Measurements from ENCODE around the gene SAMD10. TPM values are rescaled to one million over a fixed set of nuclear protein-coding genes. Genes with fewer than 3 reads are reported as not detected.

SAMD10 gene
- total and polyA plus RNA-seq, 7 experiments from 2014 or later: 10.2 to 37.8 (median 14.2) TPM

GRCh38 chr20:63955281-63955826, 24.1 kb downstream of the SAMD10 start:
- Mint-ChIP-seq H3K4me3 (peak overlapping the region; percentile 79 to 87 (median 83)), H3K27ac (peak overlapping the region in 4 of 9 donors; percentile 22 to 83 (median 69)), H3K4me1 (peaks cover 19 to 37% (median 27%) of the 10 kb centered on the region in 7 donors), H3K9me3 (peaks cover 0 to 4% (median 0%) of the 10 kb centered on the region in 11 donors), H3K27me3 (no peaks in the 10 kb centered on the region), H3K36me3 (peaks cover 0 to 7% (median 0%) of the 10 kb centered on the region in 5 donors)
- H3K36me3 ChIP-seq (ENCODE audit: control insufficient read depth in 2 of 3, insufficient read depth in 3 of 3, low read length in 3 of 3): peaks cover 0 to 32% (median 0%) of the 10 kb centered on the region in 3 experiments
- H3K4me3 ChIP-seq (ENCODE audit: low read length): peak overlapping the region; percentile 87
- peak overlapping the region; percentile 93 for H3K27ac ChIP-seq (ENCODE audit: low read depth, low read length)
- ChIA-PET POLR2A (interaction anchor here (0.9 to 2.7 kb wide), 3 partner anchors 12 to 111 kb away, joined by 3 to 21 read pairs (median 6); no protein-coding TSS in a partner anchor), CTCF (interaction anchor here (0.6 to 0.8 kb wide), 2 partner anchors 19 to 25 kb away, joined by 3 to 6 read pairs; no protein-coding TSS in a partner anchor)
- no peaks in the 10 kb centered on the region for H3K27me3 ChIP-seq (ENCODE audit: control insufficient read depth in 2 of 2, insufficient read depth in 2 of 2, low read length in 2 of 2)
- no peaks in the 10 kb centered on the region for H3K9me3 ChIP-seq (ENCODE audit: control insufficient read depth in 2 of 3, low read length in 3 of 3)
- peak; percentile 20 for ATAC-seq
- peak in 2 of 9 donors; percentile 49 to 66 for DNase-seq
- intact Hi-C loops (cut with micrococcal nuclease): loop anchor here (1.0 to 5.0 kb wide), 5 partner anchors 46 to 738 kb away; partner anchors contain the start of genes C20orf204 (in 1 of the 2), GMEB2 (in 1 of the 2), PTK6 (in 1 of the 2) and YTHDF1 (in 1 of the 2)
- H3K4me1 ChIP-seq (ENCODE audit: control insufficient read depth in 2 of 2, insufficient read depth in 2 of 2, low read length in 2 of 2): peaks cover 18 to 26% of the 10 kb centered on the region in 2 donors

GRCh38 chr20:63953764-63954429, 25.5 kb downstream of the SAMD10 start:
- H3K36me3 Mint-ChIP-seq: peaks cover 0 to 5% (median 0%) of the 10 kb centered on the region in 5 donors
- H3K36me3 ChIP-seq (ENCODE audit: control insufficient read depth in 2 of 3, insufficient read depth in 3 of 3, low read length in 3 of 3): peaks cover 0 to 19% (median 0%) of the 10 kb centered on the region in 3 experiments
- DNase-seq (no peak), ATAC-seq (no peak)
- H3K4me1 Mint-ChIP-seq: peaks cover 28 to 48% (median 36%) of the 10 kb centered on the region in 7 donors
- ChIA-PET POLR2A (interaction anchor here (1.5 kb wide), 1 partner anchor 15 kb away, joined by 4 read pairs; no protein-coding TSS in a partner anchor), CTCF (no interaction called here)
- H3K27me3 ChIP-seq (ENCODE audit: control insufficient read depth in 2 of 2, insufficient read depth in 2 of 2, low read length in 2 of 2): no peaks in the 10 kb centered on the region
- H3K4me3 Mint-ChIP-seq: peak overlapping the region; percentile 65 to 87 (median 82)
- H3K9me3 ChIP-seq (ENCODE audit: control insufficient read depth in 2 of 3, low read length in 3 of 3): no peaks in the 10 kb centered on the region
- H3K4me1 ChIP-seq (ENCODE audit: control insufficient read depth in 2 of 2, insufficient read depth in 2 of 2, low read length in 2 of 2): peaks cover 27 to 30% of the 10 kb centered on the region in 2 donors
- H3K4me3 ChIP-seq (ENCODE audit: low read length): no peak overlapping the region
- peak overlapping the region; percentile 26 to 78 (median 67) for H3K27ac Mint-ChIP-seq
- H3K27me3 Mint-ChIP-seq: no peaks in the 10 kb centered on the region
- intact Hi-C loops (cut with micrococcal nuclease): no loop called here
- no peak overlapping the region for H3K27ac ChIP-seq (ENCODE audit: low read depth, low read length)
- H3K9me3 Mint-ChIP-seq: peaks cover 0 to 4% (median 0%) of the 10 kb centered on the region in 11 donors

- H3K36me3 ChIP-seq (ENCODE audit: control insufficient read depth in 2 of 3, insufficient read depth in 3 of 3, low read length in 3 of 3): peaks cover 0 to 14% (median 0%) of the 10 kb centered on the region in 3 experiments
- Mint-ChIP-seq H3K27ac (peak overlapping the region in 4 of 9 donors; percentile 20 to 74 (median 22)), H3K27me3 (no peaks in the 10 kb centered on the region), H3K9me3 (peaks cover 0 to 4% (median 0%) of the 10 kb centered on the region in 11 donors), H3K4me1 (peaks cover 39 to 59% (median 43%) of the 10 kb centered on the region in 7 donors), H3K4me3 (peak overlapping the region in 5 of 10 donors; percentile 36 to 87 (median 79)), H3K36me3 (peaks cover 0 to 7% (median 0%) of the 10 kb centered on the region in 5 donors)
- no peaks in the 10 kb centered on the region for H3K27me3 ChIP-seq (ENCODE audit: control insufficient read depth in 2 of 2, insufficient read depth in 2 of 2, low read length in 2 of 2)
- H3K27ac ChIP-seq (ENCODE audit: low read depth, low read length): no peak overlapping the region
- POLR2A ChIA-PET: interaction anchor here (2.6 kb wide), 1 partner anchor 27 kb away, joined by 7 read pairs; the partner anchor contains the start of genes PRPF6 and SAMD10
- ATAC-seq: no peak
- CTCF ChIA-PET: no interaction called here
- no peak overlapping the region for H3K4me3 ChIP-seq (ENCODE audit: low read length)
- intact Hi-C loops (cut with micrococcal nuclease): no loop called here
- H3K9me3 ChIP-seq (ENCODE audit: control insufficient read depth in 2 of 3, low read length in 3 of 3): no peaks in the 10 kb centered on the region
- peaks cover 36 to 41% of the 10 kb centered on the region in 2 donors for H3K4me1 ChIP-seq (ENCODE audit: control insufficient read depth in 2 of 2, insufficient read depth in 2 of 2, low read length in 2 of 2)
- no peak for DNase-seq
These were observed 26.7 kb downstream of the SAMD10 start for GRCh38 chr20:63952769-63953168.

GRCh38 chr20:63952210-63952535, 27.3 kb downstream of the SAMD10 start:
- intact Hi-C loops (cut with micrococcal nuclease): no loop called here
- Mint-ChIP-seq H3K9me3 (peaks cover 0 to 4% (median 0%) of the 10 kb centered on the region in 11 donors), H3K27me3 (no peaks in the 10 kb centered on the region), H3K4me3 (no peak overlapping the region), H3K27ac (no peak overlapping the region), H3K36me3 (peaks cover 0 to 7% (median 0%) of the 10 kb centered on the region in 5 donors), H3K4me1 (peaks cover 42 to 59% (median 46%) of the 10 kb centered on the region in 7 donors)
- ATAC-seq: no peak
- POLR2A ChIA-PET: interaction anchor here (2.6 kb wide), 1 partner anchor 28 kb away, joined by 7 read pairs; the partner anchor contains the start of genes PRPF6 and SAMD10
- Histone ChIP-seq H3K4me1 (ENCODE audit: control insufficient read depth in 2 of 2, insufficient read depth in 2 of 2, low read length in 2 of 2) (peaks cover 35 to 41% of the 10 kb centered on the region in 2 donors), H3K27me3 (ENCODE audit: control insufficient read depth in 2 of 2, insufficient read depth in 2 of 2, low read length in 2 of 2) (no peaks in the 10 kb centered on the region), H3K36me3 (ENCODE audit: control insufficient read depth in 2 of 3, insufficient read depth in 3 of 3, low read length in 3 of 3) (peaks cover 0 to 14% (median 0%) of the 10 kb centered on the region in 3 experiments), H3K27ac (ENCODE audit: low read depth, low read length) (no peak overlapping the region), H3K9me3 (ENCODE audit: control insufficient read depth in 2 of 3, low read length in 3 of 3) (no peaks in the 10 kb centered on the region), H3K4me3 (ENCODE audit: low read length) (no peak overlapping the region)
- no peak for DNase-seq
- CTCF ChIA-PET: no interaction called here

GRCh38 chr20:63951398-63952209, 27.8 kb downstream of the SAMD10 start:
- Histone ChIP-seq H3K27me3 (ENCODE audit: control insufficient read depth in 2 of 2, insufficient read depth in 2 of 2, low read length in 2 of 2) (no peaks in the 10 kb centered on the region), H3K36me3 (ENCODE audit: control insufficient read depth in 2 of 3, insufficient read depth in 3 of 3, low read length in 3 of 3) (peaks cover 0 to 14% (median 0%) of the 10 kb centered on the region in 3 experiments), H3K27ac (ENCODE audit: low read depth, low read length) (no peak overlapping the region), H3K9me3 (ENCODE audit: control insufficient read depth in 2 of 3, low read length in 3 of 3) (no peaks in the 10 kb centered on the region), H3K4me1 (ENCODE audit: control insufficient read depth in 2 of 2, insufficient read depth in 2 of 2, low read length in 2 of 2) (peaks cover 37% of the 10 kb centered on the region in 2 donors), H3K4me3 (ENCODE audit: low read length) (no peak overlapping the region)
- Mint-ChIP-seq H3K27ac (peak overlapping the region in 2 of 9 donors; percentile 67 to 74), H3K27me3 (no peaks in the 10 kb centered on the region), H3K36me3 (peaks cover 0 to 7% (median 0%) of the 10 kb centered on the region in 5 donors), H3K9me3 (peaks cover 0 to 4% (median 0%) of the 10 kb centered on the region in 11 donors), H3K4me3 (no peak overlapping the region), H3K4me1 (peaks cover 45 to 62% (median 49%) of the 10 kb centered on the region in 7 donors)
- ChIA-PET CTCF (no interaction called here), POLR2A (interaction anchor here (0.6 to 2.6 kb wide), 4 partner anchors 15 to 89 kb away, joined by 3 to 7 read pairs (median 3); partner anchors contain the start of genes PRPF6 and SAMD10)
- DNase-seq: no peak
- intact Hi-C loops (cut with micrococcal nuclease): no loop called here
- ATAC-seq: no peak
